GM23338 (cell line): ENCODE measurements around the gene RCBTB1. TPM values are rescaled to one million over a fixed set of nuclear protein-coding genes. Genes with fewer than 3 reads are reported as not detected.

Source experiments
- ATAC-seq: fragments of 200-7000 bp; cut with Tn5 transposase; 3 replicates; pipeline ENCODE4 v1.9.1; 2020
- DNase-seq: peaks from one replicate; pipeline ENCODE4 v3.0.0-alpha.2; 2015; ENCODE audit warnings: low spot score
- H2AFZ ChIP-seq: fragments of 200-600 bp; sonication (generic); 2 replicates; pipeline ENCODE4 v1.8.0; 2016; ENCODE audit warnings: antibody characterized with exemption, mild to moderate bottlenecking, moderate library complexity
- H3F3A ChIP-seq: fragments of 200-600 bp; sonication (generic); replicated peaks from 2 replicates; pipeline ENCODE4 v1.8.0; 2017; ENCODE audit warnings: antibody characterized with exemption, mixed run types, low read depth
- H3K27ac ChIP-seq: fragments of 200-600 bp; sonication (generic); 2 replicates; pipeline ENCODE4 v1.6.1; 2016; ENCODE audit warnings: low read depth
- H3K27me3 ChIP-seq: fragments of 200-600 bp; sonication (generic); 2 replicates; pipeline ENCODE4 v1.8.0; 2016; ENCODE audit warnings: mild to moderate bottlenecking, mixed run types, moderate library complexity; ENCODE audit not compliant: insufficient read depth
- H3K36me3 ChIP-seq: fragments of 200-600 bp; sonication (generic); 2 replicates; pipeline ENCODE4 v1.8.0; 2016; ENCODE audit warnings: mild to moderate bottlenecking; ENCODE audit not compliant: insufficient read depth
- H3K4me1 ChIP-seq: fragments of 200-600 bp; sonication (generic); 2 replicates; pipeline ENCODE4 v1.8.0; 2016; ENCODE audit warnings: mild to moderate bottlenecking, moderate library complexity; ENCODE audit not compliant: insufficient read depth
- H3K4me2 ChIP-seq: fragments of 200-600 bp; sonication (generic); 2 replicates; pipeline ENCODE4 v1.7.1; 2017; ENCODE audit warnings: mixed run types
- H3K4me3 ChIP-seq: fragments of 200-600 bp; sonication (generic); 2 replicates; pipeline ENCODE4 v1.6.1; 2016; ENCODE audit warnings: mixed run types
- H3K79me2 ChIP-seq: fragments of 200-600 bp; sonication (generic); replicated peaks from 2 replicates; pipeline ENCODE4 v1.8.0; 2017; ENCODE audit warnings: mild to moderate bottlenecking; ENCODE audit not compliant: insufficient read depth
- H3K9me2 ChIP-seq: fragments of 200-600 bp; sonication (generic); 2 replicates; pipeline ENCODE4 v1.8.0; 2017; ENCODE audit not compliant: insufficient read depth
- H4K20me1 ChIP-seq: fragments of 200-600 bp; sonication (generic); replicated peaks from 2 replicates; pipeline ENCODE4 v1.8.0; 2017; ENCODE audit warnings: mild to moderate bottlenecking; ENCODE audit not compliant: insufficient read depth
- H3K27ac Mint-ChIP-seq: 2 replicates; pipeline ENCODE4 v1.8.0; 2020; ENCODE audit warnings: inconsistent platforms, mild to moderate bottlenecking, moderate library complexity, mixed read lengths
- H3K27me3 Mint-ChIP-seq: 3 replicates; pipeline ENCODE4 v1.8.0; 2022; ENCODE audit warnings: low read depth, mild to moderate bottlenecking, moderate library complexity, mixed read lengths, inconsistent platforms; ENCODE audit not compliant: insufficient read depth, poor library complexity
- H3K36me3 Mint-ChIP-seq: 3 replicates; pipeline ENCODE4 v1.8.0; 2021; ENCODE audit warnings: low read depth, mild to moderate bottlenecking, inconsistent platforms, moderate library complexity, mixed read lengths
- H3K4me1 Mint-ChIP-seq: 3 replicates; pipeline ENCODE4 v1.8.0; 2020; ENCODE audit warnings: mild to moderate bottlenecking, inconsistent platforms, mixed read lengths
- H3K4me3 Mint-ChIP-seq: 3 replicates; pipeline ENCODE4 v1.8.0; 2021; ENCODE audit warnings: moderate library complexity, mild to moderate bottlenecking, inconsistent platforms, mixed read lengths
- H3K9me3 Mint-ChIP-seq: 3 replicates; pipeline ENCODE4 v1.8.0; 2020; ENCODE audit warnings: moderate library complexity, mild to moderate bottlenecking, inconsistent platforms, mixed read lengths
- CREB1 ChIP-seq: fragments of 250-450 bp; sonication (Bioruptor Pico); IDR thresholded peaks from 2 replicates; pipeline ENCODE4 v1.5.0; 2020; ENCODE audit warnings: low read depth, mild to moderate bottlenecking, moderate library complexity
- EZH2 ChIP-seq: fragments of 200-600 bp; sonication (generic); IDR thresholded peaks from one replicate; pipeline ENCODE4 v1.8.0; 2017; ENCODE audit warnings: antibody characterized with exemption, mild to moderate bottlenecking, low read depth; ENCODE audit not compliant: unreplicated experiment
- EZH2phosphoT487 ChIP-seq: fragments of 200-600 bp; sonication (generic); IDR thresholded peaks from one replicate; pipeline ENCODE4 v1.8.1; 2018; ENCODE audit warnings: antibody characterized with exemption; ENCODE audit not compliant: unreplicated experiment
- POLR2AphosphoS5 ChIP-seq: IDR thresholded peaks from 2 replicates; pipeline ENCODE4 v1.6.1; 2016; ENCODE audit warnings: antibody characterized with exemption, low read depth
- STAT1 ChIP-seq: IDR thresholded peaks from one replicate; pipeline ENCODE4 v1.6.1; 2016; ENCODE audit warnings: antibody characterized with exemption; ENCODE audit not compliant: unreplicated experiment
- ZNF114 ChIP-seq: fragments of 250-450 bp; sonication (Bioruptor Pico); IDR thresholded peaks from 2 replicates; pipeline ENCODE4 v1.5.0; 2020; ENCODE audit warnings: mild to moderate bottlenecking, moderate library complexity
- polyA plus RNA-seq: library from polyadenylated mRNA; unstranded; fragments of >200 nt; fragmentation: Nextera tagmentation; extraction: Ambion mirVana; gene quantifications from 2 replicates; pipeline ENCODE4 v1.2.1, GENCODE V29; 2016
- total RNA-seq: library from RNA; depleted of rRNA; stranded (reverse); fragments of >200 nt; shearing (Covaris generic); gene quantifications from 2 replicates; pipeline ENCODE4 v1.2.3, GENCODE V29; 2014
- TF ChIP-seq, protein P1 (sequence below): IDR thresholded peaks from one replicate; pipeline ENCODE4 v1.6.1; 2018; ENCODE audit warnings: antibody characterized with exemption; ENCODE audit not compliant: unreplicated experiment
- TF ChIP-seq, protein P2 (sequence below), 2 experiments: fragments of 200-600 bp in 1 of 2; sonication (generic) in 1 of 2; conservative IDR thresholded peaks; 2 replicates each; pipeline versions ENCODE4 v1.5.1 to v1.6.1; 2016 to 2017; ENCODE audit warnings: antibody characterized with exemption in 2 of 2, low read depth in 2 of 2, mild to moderate bottlenecking in 2 of 2, moderate library complexity in 1 of 2

RCBTB1 gene
- total and polyA plus RNA-seq, 2 experiments from 2014 or later = 10.8 to 33.5 TPM

DNA sequence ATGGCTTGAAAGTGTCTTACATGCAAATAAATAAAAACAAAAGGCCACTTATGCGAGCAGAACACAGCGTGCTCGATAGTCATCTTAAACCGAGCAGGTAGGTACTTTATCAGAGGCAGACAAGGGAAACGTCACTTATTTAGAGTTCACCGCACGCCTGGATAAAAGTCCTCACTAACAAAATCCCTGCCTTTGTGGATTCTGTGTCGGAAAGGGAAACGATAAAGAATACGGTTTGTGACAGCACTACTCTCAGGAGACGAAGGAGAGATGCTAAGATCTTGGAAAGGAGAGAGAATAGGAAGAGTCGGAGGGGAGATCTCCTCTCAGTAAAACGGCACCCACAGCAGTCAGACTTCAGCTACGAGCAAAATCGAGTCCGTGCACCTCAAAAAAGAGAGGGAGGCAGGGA is 581 bp downstream of the RCBTB1 start (continued):
- TF ChIP-seq, protein P1, sequence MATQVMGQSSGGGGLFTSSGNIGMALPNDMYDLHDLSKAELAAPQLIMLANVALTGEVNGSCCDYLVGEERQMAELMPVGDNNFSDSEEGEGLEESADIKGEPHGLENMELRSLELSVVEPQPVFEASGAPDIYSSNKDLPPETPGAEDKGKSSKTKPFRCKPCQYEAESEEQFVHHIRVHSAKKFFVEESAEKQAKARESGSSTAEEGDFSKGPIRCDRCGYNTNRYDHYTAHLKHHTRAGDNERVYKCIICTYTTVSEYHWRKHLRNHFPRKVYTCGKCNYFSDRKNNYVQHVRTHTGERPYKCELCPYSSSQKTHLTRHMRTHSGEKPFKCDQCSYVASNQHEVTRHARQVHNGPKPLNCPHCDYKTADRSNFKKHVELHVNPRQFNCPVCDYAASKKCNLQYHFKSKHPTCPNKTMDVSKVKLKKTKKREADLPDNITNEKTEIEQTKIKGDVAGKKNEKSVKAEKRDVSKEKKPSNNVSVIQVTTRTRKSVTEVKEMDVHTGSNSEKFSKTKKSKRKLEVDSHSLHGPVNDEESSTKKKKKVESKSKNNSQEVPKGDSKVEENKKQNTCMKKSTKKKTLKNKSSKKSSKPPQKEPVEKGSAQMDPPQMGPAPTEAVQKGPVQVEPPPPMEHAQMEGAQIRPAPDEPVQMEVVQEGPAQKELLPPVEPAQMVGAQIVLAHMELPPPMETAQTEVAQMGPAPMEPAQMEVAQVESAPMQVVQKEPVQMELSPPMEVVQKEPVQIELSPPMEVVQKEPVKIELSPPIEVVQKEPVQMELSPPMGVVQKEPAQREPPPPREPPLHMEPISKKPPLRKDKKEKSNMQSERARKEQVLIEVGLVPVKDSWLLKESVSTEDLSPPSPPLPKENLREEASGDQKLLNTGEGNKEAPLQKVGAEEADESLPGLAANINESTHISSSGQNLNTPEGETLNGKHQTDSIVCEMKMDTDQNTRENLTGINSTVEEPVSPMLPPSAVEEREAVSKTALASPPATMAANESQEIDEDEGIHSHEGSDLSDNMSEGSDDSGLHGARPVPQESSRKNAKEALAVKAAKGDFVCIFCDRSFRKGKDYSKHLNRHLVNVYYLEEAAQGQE = no peak
- TF ChIP-seq CREB1 (CRISPR knock-in tag) (no peak), STAT1 (no peak), EZH2phosphoT487 (no peak), EZH2 (no peak), ZNF114 (no peak)

DNA sequence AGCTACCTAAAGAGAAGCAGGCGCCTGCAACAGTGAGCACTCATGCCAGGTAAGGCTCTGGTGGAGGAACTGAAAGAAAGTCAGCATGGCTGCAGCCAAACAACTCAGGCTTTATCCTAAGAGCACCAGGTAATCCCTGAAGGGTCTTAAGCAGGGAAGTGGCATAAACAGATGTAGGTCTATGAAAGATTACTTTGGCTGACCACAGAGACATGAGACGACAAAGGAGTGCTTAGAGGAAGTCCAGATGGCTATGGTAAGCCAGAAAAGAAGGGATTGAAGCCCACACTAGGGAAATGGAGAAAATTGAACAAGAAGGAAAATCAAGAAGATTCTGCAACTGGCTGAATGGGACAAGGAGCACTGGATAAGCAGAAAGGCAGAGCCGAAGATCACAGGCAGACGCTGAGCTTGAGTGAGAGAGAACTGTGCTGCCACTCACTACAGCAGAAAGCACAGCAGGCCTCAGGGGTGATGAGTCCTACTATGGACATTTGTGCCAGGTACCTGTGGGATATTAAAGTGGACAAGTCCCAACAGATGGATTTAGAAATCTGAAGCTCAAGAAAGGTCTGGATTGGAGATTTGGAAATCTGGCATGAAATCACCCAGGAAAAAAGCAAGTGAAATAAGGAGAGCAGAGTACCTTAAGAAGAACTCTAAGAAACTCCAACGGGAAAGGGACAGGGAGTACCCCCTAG is 4.2 kb downstream of the RCBTB1 start:
- peaks cover 9% of the 10 kb centered on the region for H3K36me3 ChIP-seq
- no peaks in the 10 kb centered on the region for H3K9me3 Mint-ChIP-seq
- ATAC-seq = no peak
- H3K4me1 ChIP-seq = peaks cover 12% of the 10 kb centered on the region
- H4K20me1 ChIP-seq = no peaks in the 10 kb centered on the region; the same call in 1 of the 2 replicates
- no peak overlapping the region for H2AFZ ChIP-seq
- peaks cover 13% of the 10 kb centered on the region; the same call in 2 of the 3 replicates for H3K36me3 Mint-ChIP-seq
- H3K27ac Mint-ChIP-seq = no peak overlapping the region
- peaks cover 9% of the 10 kb centered on the region; the same call in 1 of the 2 replicates for H3K27me3 ChIP-seq
- H3K4me1 Mint-ChIP-seq = peaks cover 6% of the 10 kb centered on the region; the same call in 2 of the 3 replicates
- H3K9me2 ChIP-seq = no peaks in the 10 kb centered on the region
- no peak overlapping the region for H3K27ac ChIP-seq
- no peak overlapping the region for H3K4me3 Mint-ChIP-seq
- no peak for DNase-seq
- TF ChIP-seq EZH2phosphoT487 (no peak), POLR2AphosphoS5 (no peak)
- TF ChIP-seq, protein P2, sequence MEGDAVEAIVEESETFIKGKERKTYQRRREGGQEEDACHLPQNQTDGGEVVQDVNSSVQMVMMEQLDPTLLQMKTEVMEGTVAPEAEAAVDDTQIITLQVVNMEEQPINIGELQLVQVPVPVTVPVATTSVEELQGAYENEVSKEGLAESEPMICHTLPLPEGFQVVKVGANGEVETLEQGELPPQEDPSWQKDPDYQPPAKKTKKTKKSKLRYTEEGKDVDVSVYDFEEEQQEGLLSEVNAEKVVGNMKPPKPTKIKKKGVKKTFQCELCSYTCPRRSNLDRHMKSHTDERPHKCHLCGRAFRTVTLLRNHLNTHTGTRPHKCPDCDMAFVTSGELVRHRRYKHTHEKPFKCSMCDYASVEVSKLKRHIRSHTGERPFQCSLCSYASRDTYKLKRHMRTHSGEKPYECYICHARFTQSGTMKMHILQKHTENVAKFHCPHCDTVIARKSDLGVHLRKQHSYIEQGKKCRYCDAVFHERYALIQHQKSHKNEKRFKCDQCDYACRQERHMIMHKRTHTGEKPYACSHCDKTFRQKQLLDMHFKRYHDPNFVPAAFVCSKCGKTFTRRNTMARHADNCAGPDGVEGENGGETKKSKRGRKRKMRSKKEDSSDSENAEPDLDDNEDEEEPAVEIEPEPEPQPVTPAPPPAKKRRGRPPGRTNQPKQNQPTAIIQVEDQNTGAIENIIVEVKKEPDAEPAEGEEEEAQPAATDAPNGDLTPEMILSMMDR (conservative IDR thresholded peaks at IDR 0.05; ENCODE audit: low read depth in 2 of 2) = no peak
- H3K27me3 Mint-ChIP-seq = peaks cover 6% of the 10 kb centered on the region
- H3F3A ChIP-seq = 0 out of 2 replicates have a peak, but pooled peaks cover 4% of the 10 kb centered on the region
- H3K4me3 ChIP-seq = no peak overlapping the region
- peaks cover 30% of the 10 kb centered on the region for H3K79me2 ChIP-seq
- no peak overlapping the region for H3K4me2 ChIP-seq
